HG03354 (cell line): Measurements from ENCODE around the gene IL1R2.

Experiments
- ATAC-seq: cut with Tn5 transposase; IDR thresholded peaks from one replicate; pipeline ENCODE4 v1.9.1; 2021; ENCODE audit warnings: mild to moderate bottlenecking; ENCODE audit not compliant: unreplicated experiment, poor library complexity, severe bottlenecking

The IL1R2 gene

GRCh38 chr2:102070058-102070642, 78.4 kb downstream of the IL1R2 start:
- ATAC-seq = no peak

GRCh38 chr2:102072741-102073140, 81.0 kb downstream of the IL1R2 start:
- ATAC-seq = no peak

GRCh38 chr2:102073168-102073724, 81.5 kb downstream of the IL1R2 start:
- no peak for ATAC-seq

GRCh38 chr2:102074152-102074783, 82.5 kb downstream of the IL1R2 start:
- ATAC-seq = no peak

- no peak for ATAC-seq
These were observed 83.7 kb downstream of the IL1R2 start for GRCh38 chr2:102075479-102075878.

- no peak for ATAC-seq
These were observed 84.8 kb downstream of the IL1R2 start for GRCh38 chr2:102076512-102076911.
